GM23338 (cell line): ENCODE results near the gene FAF1. TPM values are rescaled to one million over a fixed set of nuclear protein-coding genes. Genes with fewer than 3 reads are reported as not detected.

ENCODE experiments used
- ATAC-seq: fragments of 200-7000 bp; cut with Tn5 transposase; 3 replicates; pipeline ENCODE4 v1.9.1; 2020
- DNase-seq: peaks from one replicate; pipeline ENCODE4 v3.0.0-alpha.2; 2015; ENCODE audit warnings: low spot score
- H2AFZ ChIP-seq: fragments of 200-600 bp; sonication (generic); 2 replicates; pipeline ENCODE4 v1.8.0; 2016; ENCODE audit warnings: antibody characterized with exemption, mild to moderate bottlenecking, moderate library complexity
- H3F3A ChIP-seq: fragments of 200-600 bp; sonication (generic); replicated peaks from 2 replicates; pipeline ENCODE4 v1.8.0; 2017; ENCODE audit warnings: antibody characterized with exemption, mixed run types, low read depth
- H3K27ac ChIP-seq: fragments of 200-600 bp; sonication (generic); 2 replicates; pipeline ENCODE4 v1.6.1; 2016; ENCODE audit warnings: low read depth
- H3K27me3 ChIP-seq: fragments of 200-600 bp; sonication (generic); 2 replicates; pipeline ENCODE4 v1.8.0; 2016; ENCODE audit warnings: mild to moderate bottlenecking, mixed run types, moderate library complexity; ENCODE audit not compliant: insufficient read depth
- H3K36me3 ChIP-seq: fragments of 200-600 bp; sonication (generic); 2 replicates; pipeline ENCODE4 v1.8.0; 2016; ENCODE audit warnings: mild to moderate bottlenecking; ENCODE audit not compliant: insufficient read depth
- H3K4me1 ChIP-seq: fragments of 200-600 bp; sonication (generic); 2 replicates; pipeline ENCODE4 v1.8.0; 2016; ENCODE audit warnings: mild to moderate bottlenecking, moderate library complexity; ENCODE audit not compliant: insufficient read depth
- H3K4me2 ChIP-seq: fragments of 200-600 bp; sonication (generic); 2 replicates; pipeline ENCODE4 v1.7.1; 2017; ENCODE audit warnings: mixed run types
- H3K4me3 ChIP-seq: fragments of 200-600 bp; sonication (generic); 2 replicates; pipeline ENCODE4 v1.6.1; 2016; ENCODE audit warnings: mixed run types
- H3K79me2 ChIP-seq: fragments of 200-600 bp; sonication (generic); replicated peaks from 2 replicates; pipeline ENCODE4 v1.8.0; 2017; ENCODE audit warnings: mild to moderate bottlenecking; ENCODE audit not compliant: insufficient read depth
- H3K9me2 ChIP-seq: fragments of 200-600 bp; sonication (generic); 2 replicates; pipeline ENCODE4 v1.8.0; 2017; ENCODE audit not compliant: insufficient read depth
- H4K20me1 ChIP-seq: fragments of 200-600 bp; sonication (generic); replicated peaks from 2 replicates; pipeline ENCODE4 v1.8.0; 2017; ENCODE audit warnings: mild to moderate bottlenecking; ENCODE audit not compliant: insufficient read depth
- H3K27ac Mint-ChIP-seq: 2 replicates; pipeline ENCODE4 v1.8.0; 2020; ENCODE audit warnings: inconsistent platforms, mild to moderate bottlenecking, moderate library complexity, mixed read lengths
- H3K27me3 Mint-ChIP-seq: 3 replicates; pipeline ENCODE4 v1.8.0; 2022; ENCODE audit warnings: low read depth, mild to moderate bottlenecking, moderate library complexity, mixed read lengths, inconsistent platforms; ENCODE audit not compliant: insufficient read depth, poor library complexity
- H3K36me3 Mint-ChIP-seq: 3 replicates; pipeline ENCODE4 v1.8.0; 2021; ENCODE audit warnings: low read depth, mild to moderate bottlenecking, inconsistent platforms, moderate library complexity, mixed read lengths
- H3K4me1 Mint-ChIP-seq: 3 replicates; pipeline ENCODE4 v1.8.0; 2020; ENCODE audit warnings: mild to moderate bottlenecking, inconsistent platforms, mixed read lengths
- H3K4me3 Mint-ChIP-seq: 3 replicates; pipeline ENCODE4 v1.8.0; 2021; ENCODE audit warnings: moderate library complexity, mild to moderate bottlenecking, inconsistent platforms, mixed read lengths
- H3K9me3 Mint-ChIP-seq: 3 replicates; pipeline ENCODE4 v1.8.0; 2020; ENCODE audit warnings: moderate library complexity, mild to moderate bottlenecking, inconsistent platforms, mixed read lengths
- CREB1 ChIP-seq: fragments of 250-450 bp; sonication (Bioruptor Pico); IDR thresholded peaks from 2 replicates; pipeline ENCODE4 v1.5.0; 2020; ENCODE audit warnings: low read depth, mild to moderate bottlenecking, moderate library complexity
- ETS1 ChIP-seq: IDR thresholded peaks from 2 replicates; pipeline ENCODE4 v1.6.1; 2016; ENCODE audit warnings: antibody characterized with exemption
- EZH2 ChIP-seq: fragments of 200-600 bp; sonication (generic); IDR thresholded peaks from one replicate; pipeline ENCODE4 v1.8.0; 2017; ENCODE audit warnings: antibody characterized with exemption, mild to moderate bottlenecking, low read depth; ENCODE audit not compliant: unreplicated experiment
- EZH2phosphoT487 ChIP-seq: fragments of 200-600 bp; sonication (generic); IDR thresholded peaks from one replicate; pipeline ENCODE4 v1.8.1; 2018; ENCODE audit warnings: antibody characterized with exemption; ENCODE audit not compliant: unreplicated experiment
- JUNB ChIP-seq: IDR thresholded peaks from one replicate; pipeline ENCODE4 v1.6.1; 2016; ENCODE audit warnings: antibody characterized with exemption; ENCODE audit not compliant: unreplicated experiment
- NANOG ChIP-seq: IDR thresholded peaks from 2 replicates; pipeline ENCODE4 v1.6.1; 2016; ENCODE audit warnings: antibody characterized with exemption, borderline replicate concordance
- REST ChIP-seq: IDR thresholded peaks from one replicate; pipeline ENCODE4 v1.6.1; 2018; ENCODE audit warnings: antibody characterized with exemption; ENCODE audit not compliant: unreplicated experiment
- STAT1 ChIP-seq: IDR thresholded peaks from one replicate; pipeline ENCODE4 v1.6.1; 2016; ENCODE audit warnings: antibody characterized with exemption; ENCODE audit not compliant: unreplicated experiment
- ZNF114 ChIP-seq: fragments of 250-450 bp; sonication (Bioruptor Pico); IDR thresholded peaks from 2 replicates; pipeline ENCODE4 v1.5.0; 2020; ENCODE audit warnings: mild to moderate bottlenecking, moderate library complexity
- ZNF331 ChIP-seq: fragments of 250-450 bp; sonication (Bioruptor Pico); IDR thresholded peaks from 2 replicates; pipeline ENCODE4 v1.5.0; 2020; ENCODE audit warnings: low read depth, mild to moderate bottlenecking, moderate library complexity
- ZNF462 ChIP-seq: fragments of 250-450 bp; sonication (Bioruptor Pico); IDR thresholded peaks from 2 replicates; pipeline ENCODE4 v1.5.0; 2020; ENCODE audit warnings: mild to moderate bottlenecking, moderate library complexity
- polyA plus RNA-seq: library from polyadenylated mRNA; unstranded; fragments of >200 nt; fragmentation: Nextera tagmentation; extraction: Ambion mirVana; gene quantifications from 2 replicates; pipeline ENCODE4 v1.2.1, GENCODE V29; 2016
- total RNA-seq: library from RNA; depleted of rRNA; stranded (reverse); fragments of >200 nt; shearing (Covaris generic); gene quantifications from 2 replicates; pipeline ENCODE4 v1.2.3, GENCODE V29; 2014

The FAF1 gene
- total and polyA plus RNA-seq, 2 experiments from 2014 or later: 24.1 to 53.2 TPM

- no peak for TF ChIP-seq REST
- no peak for TF ChIP-seq EZH2phosphoT487
- TF ChIP-seq NANOG: no peak
- TF ChIP-seq EZH2: no peak
- TF ChIP-seq STAT1: no peak
- no peak for TF ChIP-seq ZNF114
- TF ChIP-seq ZNF331 (CRISPR knock-in tag): no peak
- TF ChIP-seq CREB1 (CRISPR knock-in tag): no peak
- TF ChIP-seq ZNF462: no peak
- no peak for TF ChIP-seq JUNB
- no peak for TF ChIP-seq ETS1
- H3K4me3 Mint-ChIP-seq: no peak overlapping the region
- H4K20me1 ChIP-seq: no peaks in the 10 kb centered on the region
- no peaks in the 10 kb centered on the region for H3F3A ChIP-seq
- H3K27ac ChIP-seq: no peak overlapping the region
- no peaks in the 10 kb centered on the region for H3K4me1 Mint-ChIP-seq
- H3K27me3 Mint-ChIP-seq: no peaks in the 10 kb centered on the region
- no peak overlapping the region for H3K4me2 ChIP-seq
- no peaks in the 10 kb centered on the region for H3K9me2 ChIP-seq
- no peaks in the 10 kb centered on the region for H3K27me3 ChIP-seq
- no peak overlapping the region for H3K4me3 ChIP-seq
- H2AFZ ChIP-seq: no peak overlapping the region
- no peaks in the 10 kb centered on the region for H3K4me1 ChIP-seq
- no peak overlapping the region for H3K27ac Mint-ChIP-seq
- ATAC-seq (no peak), DNase-seq (no peak)
- H3K36me3 ChIP-seq: no peaks in the 10 kb centered on the region
- H3K79me2 ChIP-seq: no peaks in the 10 kb centered on the region
- no peaks in the 10 kb centered on the region for H3K9me3 Mint-ChIP-seq
- no peaks in the 10 kb centered on the region; the same call in 2 of the 3 replicates for H3K36me3 Mint-ChIP-seq
Observed at GRCh38 chr1:50488356-50488755, 471.7 kb downstream of the FAF1 start.
